Calu3 (cell line): Measurements from ENCODE around the gene SHROOM3. TPM values are rescaled to one million over a fixed set of nuclear protein-coding genes. Genes with fewer than 3 reads are reported as not detected.
"Not testable (repeated sequence)": the region's sequence is repeated elsewhere in the genome, so short reads cannot be mapped to it uniquely, and the experiment has no call there.

ENCODE experiments used
- BruUV-seq: library from RNA; stranded (reverse); fragments of 400-500 nt; replicated peaks from 2 replicates; lab custom pipeline; 2021; lab: Mats Ljungman, UMichigan
- CTCF ChIA-PET: fragments of 300-600 bp; sonication (Branson Sonifier 250); formaldehyde crosslinking; loops from one replicate; lab custom pipeline; 2022; ENCODE audit warnings: antibody characterized with exemption; lab: Charles Lee
- DNase-seq: peaks from one replicate; pipeline ENCODE4 v3.0.0; 2022
- H3K27ac Mint-ChIP-seq: one replicate; pipeline ENCODE4 v1.8.0; 2022; ENCODE audit warnings: mixed read lengths; ENCODE audit not compliant: unreplicated experiment
- H3K27me3 Mint-ChIP-seq: one replicate; pipeline ENCODE4 v1.8.0; 2022; ENCODE audit warnings: mixed read lengths; ENCODE audit not compliant: unreplicated experiment
- H3K36me3 Mint-ChIP-seq: one replicate; pipeline ENCODE4 v1.8.0; 2022; ENCODE audit warnings: mild to moderate bottlenecking, moderate library complexity, mixed read lengths; ENCODE audit not compliant: insufficient read depth, unreplicated experiment
- H3K4me1 Mint-ChIP-seq: one replicate; pipeline ENCODE4 v1.8.0; 2022; ENCODE audit warnings: mild to moderate bottlenecking, low read depth, mixed read lengths; ENCODE audit not compliant: unreplicated experiment
- H3K4me3 Mint-ChIP-seq: one replicate; pipeline ENCODE4 v1.8.0; 2022; ENCODE audit warnings: mild to moderate bottlenecking, low read depth, moderate library complexity, mixed read lengths; ENCODE audit not compliant: unreplicated experiment
- H3K9me3 Mint-ChIP-seq: one replicate; pipeline ENCODE4 v1.8.0; 2022; ENCODE audit warnings: low read depth, mixed read lengths; ENCODE audit not compliant: unreplicated experiment
- CTCF ChIP-seq: fragments of 200-600 bp; IDR thresholded peaks from one replicate; pipeline ENCODE4 v1.8.0; 2022; ENCODE audit warnings: antibody characterized with exemption; ENCODE audit not compliant: unreplicated experiment
- intact Hi-C: fragments of 100-400 bp; cut with micrococcal nuclease; formaldehyde crosslinking; loops from one replicate; pipeline ENCODE4 v1.10.0; 2022; ENCODE audit not compliant: unreplicated experiment
- total RNA-seq: library from RNA; stranded (reverse); gene quantifications from 2 replicates; pipeline ENCODE4 v1.2.3, GENCODE V29; 2022

Gene SHROOM3
- total RNA-seq, 1 experiment from 2014 or later = 114 TPM

GRCh38 chr4:76726631-76727030, 291.6 kb downstream of the SHROOM3 start:
- no peak overlapping the region for H3K4me3 Mint-ChIP-seq

GRCh38 chr4:76727934-76728333, 292.9 kb downstream of the SHROOM3 start:
- Mint-ChIP-seq H3K4me1 (peaks cover 66% of the 10 kb centered on the region), H3K36me3 (peaks cover 39% of the 10 kb centered on the region), H3K27ac (peak overlapping the region; percentile 45)
- H3K4me3 Mint-ChIP-seq, DNase-seq, H3K9me3 Mint-ChIP-seq, CTCF ChIA-PET, intact Hi-C loops, H3K27me3 Mint-ChIP-seq, BruUV-seq: not testable (repeated sequence)

More at GRCh38 chr4:76726631-76727030, 291.6 kb downstream of the SHROOM3 start:
- intact Hi-C loops = no loop called here
- Mint-ChIP-seq H3K36me3 (peaks cover 46% of the 10 kb centered on the region), H3K27me3 (no peaks in the 10 kb centered on the region), H3K4me1 (peaks cover 71% of the 10 kb centered on the region), H3K27ac (peak overlapping the region; percentile 81), H3K9me3 (no peaks in the 10 kb centered on the region)
- CTCF ChIA-PET = no interaction called here
- TF ChIP-seq CTCF = no peak
- BruUV-seq = no TSS peak
- no peak for DNase-seq

GRCh38 chr4:76729460-76729859, 294.4 kb downstream of the SHROOM3 start:
- TF ChIP-seq CTCF = no peak
- CTCF ChIA-PET = interaction anchor here (1.2 to 1.4 kb wide), 2 partner anchors 15 to 108 kb away, joined by 3 to 4 read pairs; no protein-coding TSS in a partner anchor
- H3K9me3 Mint-ChIP-seq = no peaks in the 10 kb centered on the region
- peaks cover 33% of the 10 kb centered on the region for H3K36me3 Mint-ChIP-seq
- H3K27ac Mint-ChIP-seq = peak overlapping the region; percentile 42
- H3K4me1 Mint-ChIP-seq = peaks cover 61% of the 10 kb centered on the region
- H3K4me3 Mint-ChIP-seq = no peak overlapping the region
- no peaks in the 10 kb centered on the region for H3K27me3 Mint-ChIP-seq
- no peak for DNase-seq
- intact Hi-C loops = no loop called here
- no TSS peak for BruUV-seq

GRCh38 chr4:76729980-76730379, 295.0 kb downstream of the SHROOM3 start:
- no peaks in the 10 kb centered on the region for H3K9me3 Mint-ChIP-seq
- H3K27me3 Mint-ChIP-seq = no peaks in the 10 kb centered on the region
- peaks cover 55% of the 10 kb centered on the region for H3K4me1 Mint-ChIP-seq
- H3K27ac Mint-ChIP-seq = peak overlapping the region; percentile 36
- no peak for TF ChIP-seq CTCF
- H3K36me3 Mint-ChIP-seq = peaks cover 38% of the 10 kb centered on the region
- BruUV-seq = no TSS peak
- no peak for DNase-seq
- intact Hi-C loops = no loop called here
- CTCF ChIA-PET = interaction anchor here (1.4 kb wide), 1 partner anchor 109 kb away, joined by 4 read pairs; no protein-coding TSS in a partner anchor
- H3K4me3 Mint-ChIP-seq = no peak overlapping the region

- Mint-ChIP-seq H3K4me1 (peaks cover 38% of the 10 kb centered on the region), H3K9me3 (no peaks in the 10 kb centered on the region), H3K27me3 (no peaks in the 10 kb centered on the region), H3K27ac (peak overlapping the region; percentile 54), H3K36me3 (peaks cover 35% of the 10 kb centered on the region), H3K4me3 (no peak overlapping the region)
- BruUV-seq = no TSS peak
- no peak for DNase-seq
- TF ChIP-seq CTCF = no peak
- intact Hi-C loops = no loop called here
- CTCF ChIA-PET = interaction anchor here (1.7 kb wide), 1 partner anchor 9 kb away, joined by 4 read pairs; no protein-coding TSS in a partner anchor
Observed at GRCh38 chr4:76732246-76732645, 297.2 kb downstream of the SHROOM3 start.
